ENCODE data around the gene DDR2.

The DDR2 gene

GRCh38 chr1:162823231-162823630 is 191.0 kb downstream of the DDR2 start:
- in situ Hi-C loops (cut with MboI; ENCODE audit: low sequenced_read_pairs), result no loop called here

DNA sequence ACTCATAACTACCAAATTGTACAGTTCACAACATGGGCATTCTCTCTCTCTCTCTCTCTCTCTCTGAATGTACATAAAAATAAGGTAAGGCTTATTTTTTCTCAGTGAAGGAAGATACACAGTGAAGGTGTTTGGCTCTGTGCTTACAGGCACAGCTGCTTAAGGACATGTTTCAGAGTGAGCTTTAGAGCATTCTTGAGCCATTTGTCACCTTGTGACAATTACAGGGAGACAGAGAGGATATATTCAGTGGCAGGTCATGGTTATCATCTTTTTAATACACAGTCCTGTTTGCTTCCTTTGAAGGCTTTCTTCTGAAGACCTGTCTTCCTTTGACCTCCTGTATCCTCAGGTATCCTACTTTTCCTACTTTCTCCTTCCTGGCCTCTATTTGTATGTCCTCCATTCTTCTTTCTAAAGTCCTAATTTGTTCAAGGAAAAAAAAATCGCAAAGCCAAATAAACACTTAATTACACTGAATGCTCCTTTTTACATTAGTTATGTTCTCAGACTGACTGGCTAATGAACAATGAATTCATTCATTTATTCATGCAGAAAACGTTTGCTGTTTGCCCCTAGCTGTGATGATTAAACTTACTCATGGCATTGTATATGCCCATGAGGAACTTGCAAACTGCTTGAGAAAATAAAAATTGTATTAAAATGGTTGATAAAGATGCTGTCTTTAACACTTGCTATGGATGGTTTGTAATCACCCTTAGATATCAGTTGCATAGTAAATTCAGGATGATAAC is 191.7 kb downstream of the DDR2 start:
- in situ Hi-C loops (cut with MboI; ENCODE audit: low sequenced_read_pairs), result no loop called here

DNA sequence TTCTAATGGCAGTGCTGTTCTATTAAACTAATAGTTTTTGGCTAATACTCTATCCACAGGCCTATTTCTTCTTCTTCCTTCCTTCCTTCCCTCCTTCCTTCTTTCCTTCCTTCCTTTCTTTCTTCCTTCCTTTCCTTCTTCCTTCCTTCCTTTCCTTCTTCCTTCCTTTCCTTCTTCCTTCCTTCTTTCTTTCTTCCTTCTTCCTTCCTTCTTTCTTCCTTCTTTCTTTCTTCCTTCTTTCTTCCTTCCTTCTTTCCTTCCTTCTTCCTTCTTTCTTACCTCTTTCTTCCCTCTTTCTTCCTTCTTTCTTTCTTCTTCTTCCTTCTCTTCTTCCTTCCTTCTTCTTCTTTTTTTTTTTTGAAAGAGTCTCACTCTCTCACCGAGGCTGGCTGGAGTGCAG is 197.0 kb downstream of the DDR2 start:
- in situ Hi-C loops (cut with MboI; ENCODE audit: low sequenced_read_pairs), result no loop called here

GRCh38 chr1:162832470-162832869 is 200.2 kb downstream of the DDR2 start:
- in situ Hi-C loops (cut with MboI; ENCODE audit: low sequenced_read_pairs), result no loop called here

- in situ Hi-C loops (cut with MboI; ENCODE audit: low sequenced_read_pairs), result no loop called here
Observed at GRCh38 chr1:162835157-162835899, 203.1 kb downstream of the DDR2 start.
